ENCODE data around the gene RHOF.
"Not testable (repeated sequence)": the region's sequence is repeated elsewhere in the genome, so short reads cannot be mapped to it uniquely, and the experiment has no call there.

Gene RHOF

DNA sequence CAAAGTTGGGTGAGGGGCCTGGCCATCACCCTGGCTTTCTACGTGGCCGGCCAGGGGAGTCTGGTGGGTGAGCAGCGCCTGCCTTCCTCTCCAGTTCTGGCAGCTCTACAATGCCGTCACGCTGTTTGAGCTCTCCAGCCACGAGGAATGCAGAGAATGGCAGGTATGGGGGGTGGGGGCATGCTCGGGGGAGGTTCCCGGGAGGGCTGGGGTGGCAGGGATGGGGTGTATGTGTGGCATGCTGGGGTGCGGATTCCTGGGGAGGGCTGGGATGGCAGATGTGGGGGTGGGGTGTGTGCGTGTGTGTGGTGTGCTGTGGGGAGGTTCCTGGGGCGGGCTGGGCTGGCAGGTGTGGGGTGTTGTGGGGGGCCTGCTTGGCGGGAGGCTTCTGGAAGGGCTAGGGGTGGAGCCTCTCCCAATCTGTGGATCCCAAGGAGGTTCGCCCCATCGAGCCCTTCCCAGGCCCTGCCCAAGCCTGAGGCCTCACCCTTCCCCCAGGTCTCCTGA is 18.5 kb downstream of the RHOF start:
- no peak for DNase-seq (ENCODE audit: low spot score)

DNA sequence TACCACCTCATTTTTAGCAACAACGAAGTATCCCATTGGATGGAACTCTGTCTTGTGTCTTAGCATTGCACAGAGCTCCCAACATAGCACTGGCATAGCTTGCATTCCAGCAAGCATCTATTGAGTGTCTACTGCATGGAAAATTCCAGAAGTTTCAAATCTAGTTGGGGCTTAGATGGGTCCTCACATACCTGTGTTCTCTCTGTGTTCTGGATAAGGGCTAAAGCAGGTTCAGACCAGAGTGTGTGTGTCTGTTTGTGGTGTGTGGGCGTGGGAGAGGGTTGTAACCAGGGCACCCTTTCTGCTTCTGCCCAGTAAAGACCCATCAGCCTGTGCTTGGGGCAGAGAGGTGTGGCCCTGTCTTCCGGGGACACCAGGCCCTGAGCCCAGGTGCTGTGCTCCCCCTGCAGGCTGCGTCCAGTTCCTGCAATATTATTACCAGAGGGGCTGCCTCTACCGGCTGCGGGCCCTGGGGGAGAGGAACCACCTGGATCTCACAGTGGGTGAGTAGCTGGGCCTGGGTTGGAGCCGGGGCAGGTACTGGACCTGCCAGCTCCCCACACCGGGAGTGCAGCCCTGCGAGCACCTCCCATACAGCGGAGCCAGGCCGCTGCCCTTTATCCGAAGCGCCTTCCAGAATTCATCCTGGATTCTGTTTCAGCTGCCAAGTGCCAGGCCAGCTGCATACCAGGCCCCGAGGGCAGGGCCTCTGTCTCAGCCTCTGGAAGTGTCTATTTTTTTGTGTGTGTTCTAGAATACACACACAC is 20.3 kb downstream of the RHOF start:
- peak; percentile 89 for DNase-seq (ENCODE audit: low spot score)

DNA sequence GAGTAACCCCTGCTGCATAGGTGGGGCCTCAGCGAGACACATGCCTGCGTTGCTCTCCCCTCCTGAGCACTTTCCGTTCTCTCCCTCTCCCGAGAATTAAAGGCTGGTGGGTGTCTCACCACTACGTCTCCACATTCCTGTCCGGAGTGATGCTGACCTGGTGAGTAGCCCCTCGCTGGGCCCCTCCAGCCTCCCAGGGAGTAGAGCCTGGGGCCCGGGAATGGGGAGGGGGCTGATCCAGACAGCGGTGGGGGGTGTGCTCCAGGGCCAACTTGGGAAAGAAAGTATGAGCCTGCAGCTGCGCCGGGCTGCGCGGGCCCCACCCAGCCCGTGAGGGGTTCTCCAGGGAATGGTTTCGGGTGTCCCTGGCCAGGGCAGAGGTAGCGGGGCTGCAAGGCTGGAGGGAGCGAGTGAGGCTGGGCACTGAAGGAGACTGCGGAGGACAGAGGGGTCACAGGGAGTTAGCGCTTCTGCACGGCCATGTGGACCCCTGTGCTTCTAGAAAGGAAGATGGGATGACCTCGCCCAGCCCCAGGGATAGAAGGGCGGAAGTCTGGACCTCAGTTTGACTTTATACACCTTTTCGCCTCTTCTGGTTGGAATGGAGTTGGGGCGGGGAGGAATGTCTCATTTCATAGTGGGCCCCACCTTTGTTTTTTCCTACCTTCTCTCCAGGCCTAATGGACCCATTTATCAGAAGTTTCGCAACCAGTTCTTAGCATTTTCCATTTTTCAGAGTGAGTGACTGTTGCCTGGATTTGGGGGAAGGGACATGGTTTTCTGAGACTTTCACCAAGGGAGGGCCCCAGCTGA is 22.5 kb downstream of the RHOF start:
- no peak for DNase-seq (ENCODE audit: low spot score)

DNA sequence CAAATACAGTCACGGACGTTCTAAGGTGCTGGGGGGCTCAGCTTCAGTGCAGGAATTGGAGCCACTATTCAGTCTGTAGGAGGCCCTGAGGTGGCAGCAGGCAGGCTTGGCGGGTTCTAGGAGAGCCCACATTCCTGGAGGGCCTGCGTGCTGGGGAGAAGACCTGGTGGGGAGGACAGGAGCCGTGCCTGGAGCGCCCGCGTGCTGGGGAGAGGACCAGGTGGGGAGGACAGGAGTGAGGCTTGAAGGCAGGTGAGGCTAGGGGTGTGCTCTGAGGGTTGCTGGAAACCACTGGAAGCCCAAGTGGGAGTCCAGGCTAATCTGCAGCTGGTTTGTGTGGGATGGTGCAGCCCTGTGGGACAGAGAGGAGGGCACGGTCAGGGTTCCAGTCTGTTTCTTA is 23.1 kb downstream of the RHOF start:
- DNase-seq (ENCODE audit: low spot score), result no peak

DNA sequence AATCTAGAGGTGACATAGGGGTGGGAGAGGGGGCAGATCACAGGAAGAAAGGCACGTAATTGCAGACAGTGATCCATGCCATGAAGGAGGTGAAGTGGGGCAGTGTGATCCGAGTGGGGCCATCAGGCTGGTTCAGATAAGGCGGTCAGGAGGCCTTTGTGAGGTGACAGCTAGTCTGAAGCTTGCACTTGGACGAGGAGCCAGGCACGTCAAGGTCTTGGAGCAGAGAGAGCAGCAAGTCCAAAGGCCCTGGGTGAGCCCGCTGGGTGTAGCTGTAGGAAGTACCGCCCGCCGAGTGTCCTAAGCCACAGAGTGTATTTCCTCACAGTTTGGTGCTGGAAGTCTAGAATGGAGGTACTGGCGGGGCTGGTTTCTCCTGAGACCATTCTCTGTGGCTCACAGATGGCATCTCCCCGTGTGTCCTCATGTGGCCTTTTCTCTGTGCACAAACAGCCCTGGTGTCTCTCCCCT is 23.6 kb downstream of the RHOF start:
- peak; percentile 73 for DNase-seq (ENCODE audit: low spot score)

DNA sequence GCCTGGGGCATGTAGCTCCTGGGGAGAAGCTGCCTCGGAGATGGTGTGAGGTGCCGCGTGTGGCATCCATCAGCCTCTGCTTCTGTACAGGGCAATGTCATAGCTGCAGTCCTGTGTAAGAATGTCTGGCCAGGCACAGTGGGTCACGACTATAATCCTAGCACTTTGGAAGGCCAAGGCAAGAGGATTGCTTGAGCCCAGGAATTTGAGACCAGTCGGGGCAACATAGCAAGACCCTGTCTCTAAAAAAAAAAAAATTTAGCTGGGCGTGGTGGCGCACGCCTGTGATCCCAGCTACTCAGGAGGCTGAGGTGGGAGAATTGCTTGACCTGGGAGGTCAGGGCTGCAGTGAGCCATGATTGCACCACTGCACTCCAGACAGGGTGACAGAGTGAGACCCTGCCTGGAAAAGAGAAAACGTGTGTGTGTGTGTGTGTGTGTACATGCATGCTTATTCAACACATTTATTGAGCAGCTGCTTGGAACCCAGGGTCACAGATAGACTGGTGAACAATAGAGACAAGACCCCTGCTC is 24.1 kb downstream of the RHOF start:
- no peak for DNase-seq (ENCODE audit: low spot score)

DNA sequence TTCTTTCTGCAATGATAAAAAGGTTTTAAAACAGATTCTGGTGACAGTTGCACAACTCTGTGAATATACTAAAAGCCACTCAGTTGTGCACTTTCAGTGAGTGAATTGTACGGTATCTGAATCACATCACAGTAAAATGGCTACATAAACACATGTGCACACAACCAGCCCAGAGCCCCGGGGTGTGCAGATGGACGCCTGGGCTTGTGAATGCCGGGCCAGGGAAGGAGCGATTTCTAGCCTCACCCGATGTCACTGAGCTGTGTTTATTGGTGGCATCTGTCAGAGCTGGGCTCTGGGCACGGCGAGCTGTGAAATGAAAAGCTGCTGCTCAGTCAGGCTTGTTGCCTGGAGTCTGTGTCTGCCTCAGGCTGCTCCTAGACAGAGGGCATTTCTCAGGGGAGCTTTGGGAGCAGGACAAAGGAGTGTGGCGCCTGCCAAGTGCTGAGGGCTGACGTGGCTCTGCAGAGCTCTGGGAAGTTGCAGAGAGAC is 25.9 kb downstream of the RHOF start:
- DNase-seq (ENCODE audit: low spot score), result no peak

DNA sequence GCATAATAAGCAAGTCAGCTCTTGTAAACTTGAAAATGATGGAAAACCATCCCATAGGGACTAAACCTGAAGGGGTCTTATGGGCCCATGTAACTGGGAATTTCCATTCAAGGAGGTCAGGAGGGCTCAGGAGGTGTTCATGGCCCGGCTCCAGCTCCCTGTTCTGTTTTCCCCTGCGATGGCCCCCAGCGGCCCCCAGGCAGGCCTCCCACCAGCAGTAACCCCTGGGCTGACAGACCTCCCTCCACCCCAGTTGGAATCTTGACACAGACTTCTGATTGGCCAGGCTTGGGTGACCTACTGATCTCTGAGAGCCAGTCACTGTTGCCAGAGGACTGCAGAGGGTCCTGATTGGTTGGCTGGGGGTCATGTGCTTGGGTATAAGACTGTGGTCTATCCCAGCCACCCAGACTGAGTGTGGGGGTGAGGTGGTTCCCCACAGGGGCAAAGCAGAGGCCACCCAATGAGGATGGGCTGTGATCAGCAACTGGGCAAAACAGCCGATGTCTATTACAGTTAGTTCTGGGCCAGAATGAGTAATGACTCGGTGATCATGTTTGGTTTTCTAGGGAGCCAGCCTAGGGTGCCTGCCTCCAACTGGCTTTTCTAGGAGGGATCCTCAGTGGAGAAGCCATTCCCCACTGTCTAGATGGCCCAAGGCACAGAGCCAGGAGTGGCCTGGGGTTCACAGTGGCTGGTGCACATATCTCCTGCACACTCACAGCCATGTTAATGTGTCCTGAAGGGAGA is 27.0 kb downstream of the RHOF start:
- DNase-seq (ENCODE audit: low spot score), result no peak

DNA sequence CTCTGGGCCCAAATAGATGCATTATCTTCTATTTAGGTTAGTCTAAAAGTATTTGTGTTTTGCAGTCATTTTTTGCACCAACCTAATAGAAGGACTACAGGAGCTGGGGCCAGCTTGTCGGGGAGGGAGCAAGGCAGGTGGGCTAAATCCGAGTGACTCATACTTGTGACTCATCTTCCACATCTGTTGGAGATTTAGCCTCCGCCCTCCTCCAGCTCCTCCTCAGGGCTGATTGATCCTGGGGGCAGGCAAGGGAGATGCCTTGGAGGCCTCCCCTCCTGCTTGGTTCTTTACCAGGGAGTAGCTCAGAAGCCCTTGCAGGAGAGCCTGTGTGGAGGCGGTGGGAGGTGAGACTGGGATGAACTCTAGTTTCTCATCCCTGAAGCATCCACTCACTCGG is 27.9 kb downstream of the RHOF start:
- DNase-seq (ENCODE audit: low spot score), result peak; percentile 43

DNA sequence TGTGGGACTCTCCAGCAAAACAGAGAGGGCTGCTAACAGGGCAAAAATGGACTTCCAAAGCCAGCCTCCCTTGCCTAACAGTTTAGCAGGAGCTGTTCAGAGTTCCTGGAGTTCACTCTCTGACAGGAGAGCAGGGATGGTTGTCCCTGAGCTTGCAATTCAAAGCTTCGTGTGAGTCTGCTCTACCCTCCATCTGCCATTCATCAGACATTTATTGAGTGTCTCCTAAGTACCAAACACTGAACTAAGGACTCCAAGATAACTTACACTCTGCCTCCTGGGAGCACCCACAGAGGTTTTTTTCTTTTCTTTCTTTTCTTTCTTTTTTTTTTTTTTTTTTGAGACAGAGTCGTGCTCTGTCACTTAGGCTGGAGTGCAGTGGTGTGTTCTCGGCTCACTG is 28.7 kb downstream of the RHOF start:
- no peak for DNase-seq (ENCODE audit: low spot score)

DNA sequence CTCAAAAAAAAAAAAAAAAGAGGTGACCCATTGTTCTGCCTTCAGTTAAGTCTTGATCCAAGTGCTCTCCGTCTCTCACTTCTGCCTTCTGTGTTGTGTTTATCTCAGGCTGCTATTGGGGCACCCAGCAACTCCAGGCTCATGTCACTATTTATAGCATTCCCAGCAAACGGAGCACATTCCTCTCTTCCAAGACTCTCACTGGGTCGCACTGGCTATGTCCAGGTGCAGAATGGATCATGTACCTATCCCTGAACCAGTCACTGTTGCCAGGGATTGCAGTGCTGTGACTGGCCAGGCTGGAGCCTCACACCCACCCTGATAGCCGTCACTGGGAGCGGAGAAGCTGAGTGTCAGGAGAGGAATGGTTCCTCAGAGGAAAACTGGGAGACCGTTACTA is 31.2 kb downstream of the RHOF start:
- no peak for DNase-seq (ENCODE audit: low spot score)

DNA sequence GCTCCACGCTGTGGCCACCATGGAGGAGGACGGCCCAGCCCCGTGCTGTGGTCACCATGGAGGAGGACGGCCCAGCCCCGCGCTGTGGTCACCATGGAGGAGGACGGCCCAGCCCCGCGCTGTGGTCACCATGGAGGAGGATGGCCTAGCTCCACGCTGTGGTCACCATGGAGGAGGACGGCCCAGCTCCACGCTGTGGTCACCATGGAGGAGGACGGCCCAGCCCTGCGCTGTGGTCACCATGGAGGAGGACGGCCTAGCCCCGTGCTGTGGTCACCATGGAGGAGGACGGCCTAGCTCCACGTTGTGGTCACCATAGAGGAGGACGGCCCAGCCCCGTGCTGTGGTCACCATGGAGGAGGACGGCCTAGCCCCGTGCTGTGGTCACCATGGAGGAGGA is 35.0 kb downstream of the RHOF start:
- DNase-seq (ENCODE audit: low spot score), result not testable (repeated sequence)

DNA sequence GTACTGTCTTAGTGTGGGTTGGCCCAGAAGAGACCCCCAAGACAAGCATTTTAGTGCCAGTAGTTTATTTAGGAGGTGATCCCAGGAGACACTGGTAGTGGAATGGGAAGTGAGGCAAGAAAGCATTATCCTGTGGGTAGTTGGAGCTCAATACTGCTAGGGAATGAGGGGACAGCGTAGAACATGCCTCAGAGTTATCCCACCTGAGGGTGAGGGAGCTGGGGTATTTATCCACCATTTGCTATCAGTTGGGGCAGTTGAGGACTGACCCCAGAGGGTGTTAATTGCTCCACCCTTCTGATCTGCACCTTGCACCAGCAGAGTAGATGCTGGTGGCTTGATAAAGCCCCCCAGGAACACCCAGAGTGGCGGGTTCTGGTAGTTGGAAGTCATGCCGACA is 37.9 kb downstream of the RHOF start:
- no peak for DNase-seq (ENCODE audit: low spot score)

DNA sequence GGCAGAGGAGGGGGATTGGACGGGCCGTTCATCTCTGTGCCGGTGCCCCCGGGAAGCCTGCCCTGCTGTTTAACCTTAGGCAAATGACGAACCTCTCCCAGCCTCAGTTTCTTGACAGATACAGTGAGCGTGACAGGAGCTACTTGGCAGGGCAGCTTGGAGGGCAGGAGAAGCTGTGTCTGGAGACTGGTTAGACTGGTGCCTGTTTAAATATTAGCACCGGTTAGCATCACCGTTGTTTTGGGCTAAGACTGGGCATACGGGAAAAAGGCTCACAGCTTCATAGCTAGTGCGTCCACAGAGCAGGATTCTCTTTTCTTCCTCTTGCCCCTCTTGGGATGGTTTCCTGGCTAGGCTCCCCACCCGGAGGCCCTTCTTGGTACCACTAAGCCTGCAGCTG is 38.7 kb downstream of the RHOF start:
- DNase-seq (ENCODE audit: low spot score), result no peak

DNA sequence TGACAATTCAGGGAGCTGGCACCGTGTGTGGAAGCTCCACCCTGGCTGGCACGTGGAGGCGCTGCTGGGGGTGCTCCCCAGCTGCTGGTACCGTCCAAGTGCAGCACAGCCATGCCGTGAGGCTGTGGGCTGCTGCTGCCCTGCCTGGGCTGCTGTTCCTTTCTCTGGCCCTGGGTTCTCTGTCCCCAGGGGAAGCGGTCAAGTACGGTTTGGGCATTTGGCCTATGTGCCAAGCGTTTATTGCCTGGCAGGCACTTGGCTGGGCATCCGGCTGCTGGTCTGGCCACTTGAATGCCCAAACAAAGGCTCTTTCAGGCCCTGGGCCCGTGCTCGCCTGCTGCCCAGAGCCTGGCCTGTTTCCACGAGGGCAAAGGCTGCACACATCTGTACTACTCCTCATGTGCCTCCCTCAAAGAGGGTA is 39.6 kb downstream of the RHOF start:
- DNase-seq (ENCODE audit: low spot score), result no peak

DNA sequence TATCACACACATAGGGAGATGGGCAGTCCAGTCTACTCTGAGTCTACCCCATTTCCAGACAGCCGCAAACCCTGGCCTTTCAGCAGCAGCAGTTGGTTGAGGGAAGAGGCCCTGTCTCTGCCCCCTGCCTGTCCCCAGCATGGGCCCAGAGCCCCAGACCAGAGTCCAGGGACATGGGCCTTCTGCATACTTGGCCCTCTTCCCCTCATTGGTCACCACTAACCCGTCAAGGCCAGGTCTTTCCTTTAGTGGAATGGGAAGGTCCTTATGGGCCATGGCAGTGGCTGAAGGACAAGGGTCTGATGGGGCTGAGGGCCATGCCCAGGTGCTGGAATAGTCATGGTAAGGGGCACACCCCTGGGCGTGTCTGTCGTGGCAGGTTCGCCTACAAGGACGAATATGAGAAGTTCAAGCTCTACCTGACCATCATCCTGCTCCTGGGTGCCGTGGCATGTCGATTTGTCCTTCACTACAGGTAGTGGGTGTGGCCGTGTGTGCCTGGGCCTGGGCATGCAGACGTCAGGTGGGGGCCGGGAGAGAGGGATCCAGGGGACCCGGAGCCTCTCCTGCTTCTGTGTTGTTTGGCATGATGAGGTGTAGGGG is 41.6 kb downstream of the RHOF start:
- no peak for DNase-seq (ENCODE audit: low spot score)

DNA sequence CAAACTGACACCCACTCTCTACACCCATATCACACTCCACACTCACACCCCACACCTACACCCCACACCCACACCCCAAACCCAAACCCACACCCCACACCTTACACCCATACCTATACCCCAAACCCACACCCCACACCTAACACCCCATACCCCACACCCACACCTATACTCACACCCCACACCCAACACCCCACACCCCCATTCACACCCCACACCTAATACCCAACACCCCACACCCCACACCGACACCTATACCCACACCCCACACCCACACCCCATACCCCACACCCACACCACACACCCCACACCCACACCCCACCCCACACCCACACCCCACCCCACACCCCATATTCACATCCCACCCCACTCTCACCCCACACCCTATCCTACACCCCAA is 42.5 kb downstream of the RHOF start:
- no peak for DNase-seq (ENCODE audit: low spot score)

DNA sequence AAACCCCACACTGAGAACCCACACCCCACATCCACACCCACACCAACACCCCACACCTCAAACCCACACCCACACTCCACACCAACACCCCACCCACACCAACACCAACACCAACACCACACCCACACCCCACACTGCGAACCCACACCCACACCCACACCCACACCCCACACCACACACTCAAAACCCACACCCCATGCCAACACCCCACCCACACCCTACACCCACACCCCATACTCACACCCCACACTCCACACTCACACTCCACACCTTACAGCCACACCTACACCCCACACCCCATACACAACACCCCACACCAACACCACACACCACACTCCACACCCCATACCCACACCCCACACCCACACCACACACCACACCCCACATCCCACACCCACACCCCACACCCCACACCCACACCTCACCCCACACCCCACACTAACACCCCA is 43.0 kb downstream of the RHOF start:
- no peak for DNase-seq (ENCODE audit: low spot score)

DNA sequence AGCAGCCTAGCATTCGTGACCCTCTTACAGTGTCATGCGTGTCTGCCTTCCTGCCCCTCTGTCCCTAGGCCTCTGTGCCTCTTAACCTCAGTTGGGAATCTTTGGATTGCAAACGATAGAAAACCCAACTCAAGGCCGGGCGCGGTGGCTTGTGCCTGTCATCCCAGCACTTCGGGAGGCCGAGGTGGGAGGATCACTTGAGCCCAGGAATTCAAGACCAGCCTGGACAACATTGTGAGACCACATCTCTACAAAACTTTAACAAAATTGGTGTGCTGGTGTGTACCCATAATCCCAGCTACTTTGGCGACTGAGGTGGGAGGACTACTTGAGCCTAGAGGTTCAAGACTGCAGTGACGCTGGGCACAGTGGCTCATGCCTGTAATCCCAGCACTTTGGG is 44.2 kb downstream of the RHOF start:
- no peak for DNase-seq (ENCODE audit: low spot score)

DNA sequence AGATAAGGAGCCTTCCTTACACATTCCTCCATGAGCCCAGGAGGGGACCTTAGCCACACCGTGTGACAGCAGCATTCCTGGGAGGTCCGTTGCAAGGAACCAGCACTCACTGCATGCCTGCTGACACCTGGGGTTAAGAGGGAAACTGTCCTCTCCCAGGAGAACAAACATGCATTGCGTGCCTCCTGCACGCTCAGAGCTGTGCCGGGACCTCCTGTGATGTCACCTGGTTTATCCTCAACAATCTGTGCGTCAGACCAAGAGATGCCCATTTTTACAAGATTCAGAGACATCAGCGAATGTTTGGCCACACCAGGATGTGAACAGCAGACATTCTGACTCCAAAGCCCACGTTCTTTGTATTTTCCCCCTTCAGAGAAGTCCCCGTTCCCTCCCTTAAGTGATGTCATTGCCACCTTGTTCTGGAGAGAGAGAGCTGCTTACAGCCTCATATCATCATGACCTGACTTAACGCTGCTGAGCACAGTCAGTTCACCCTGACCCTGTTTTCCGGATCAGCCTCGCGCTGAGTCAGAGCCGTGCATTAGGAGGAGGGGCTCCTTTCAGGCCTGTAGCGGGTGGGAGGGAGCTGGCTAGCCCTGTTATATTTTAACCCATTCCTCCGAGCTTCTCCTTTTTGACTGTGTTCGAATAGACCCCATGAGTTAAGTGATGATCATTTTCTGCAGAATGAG is 44.8 kb downstream of the RHOF start:
- DNase-seq (ENCODE audit: low spot score), result peak; percentile 28

DNA sequence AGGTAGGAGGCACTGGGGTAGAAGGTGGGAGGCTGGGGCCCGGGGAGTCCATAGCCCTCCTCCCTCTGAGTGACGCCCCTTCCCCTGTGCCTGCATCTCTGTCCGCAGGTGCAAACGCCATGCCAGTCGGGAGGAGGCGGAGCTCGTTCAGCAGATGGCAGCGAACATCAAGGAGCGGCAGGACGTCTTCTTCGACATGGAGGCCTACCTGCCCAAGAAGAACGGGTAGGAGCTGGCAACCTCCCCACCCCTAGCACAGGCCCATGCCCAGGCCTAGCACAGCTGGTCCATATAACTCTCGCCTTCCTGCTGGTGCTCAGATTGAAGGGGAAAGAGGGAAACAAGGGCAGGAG is 45.3 kb downstream of the RHOF start:
- no peak for DNase-seq (ENCODE audit: low spot score)

Data from hematopoietic multipotent progenitor cell treated with erythropoietin and hydrocortisone succinate and interleukin-3 and kit ligand, for 15 days (in vitro differentiated cells).